GM12878 (cell line): ENCODE data around the gene PEX16. TPM values are rescaled to one million over a fixed set of nuclear protein-coding genes. Genes with fewer than 3 reads are reported as not detected.

ENCODE experiments used
- ATAC-seq: fragments of 200-7000 bp; cut with Tn5 transposase; 3 replicates; pipeline ENCODE4 v1.9.1; 2020; ENCODE audit warnings: mild to moderate bottlenecking, moderate library complexity
- BruUV-seq: library from RNA; stranded (reverse); fragments of 400-500 nt; replicated peaks from 2 replicates; lab custom pipeline; 2021; lab: Mats Ljungman, UMichigan
- CTCF ChIA-PET: fragments of 300-600 bp; sonication (Branson Sonifier 250); formaldehyde crosslinking; extraction: SDS; loops from one replicate; lab custom pipeline; 2021; ENCODE audit warnings: inconsistent platforms; lab: Yijun Ruan, JAX
- POLR2A ChIA-PET: fragments of 350-600 bp; formaldehyde crosslinking; extraction: SDS; loops from one replicate; lab custom pipeline; 2021; ENCODE audit warnings: inconsistent platforms; lab: Charles Lee
- RAD21 ChIA-PET: fragments of 300-600 bp; sonication (Branson Sonifier 250); formaldehyde crosslinking; loops from one replicate; lab custom pipeline; 2023; ENCODE audit warnings: antibody characterized with exemption; ENCODE audit not compliant: unreplicated experiment; lab: Charles Lee
- SMC1A ChIA-PET: fragments of 300-600 bp; sonication (Branson Sonifier 250); formaldehyde crosslinking; loops from one replicate; lab custom pipeline; 2023; ENCODE audit not compliant: unreplicated experiment, uncharacterized antibody; lab: Charles Lee
- DNase-seq: peaks from one replicate; pipeline ENCODE4 v3.0.0-alpha.2; 2011; ENCODE audit warnings: low read depth, low spot score
- FAIRE-seq: peaks from 3 replicates; lab custom pipeline; 2011; peaks lifted over from hg19 to GRCh38; lab: Jason Lieb, UNC
- H2AFZ ChIP-seq: 2 replicates; pipeline ENCODE4 v1.6.0; 2011; ENCODE audit warnings: low read depth, low read length, control low read depth; ENCODE audit not compliant: control insufficient read depth
- H3K27ac ChIP-seq: 2 replicates; pipeline ENCODE4 v1.5.1; 2011; ENCODE audit warnings: control low read depth; ENCODE audit not compliant: control insufficient read depth, insufficient read depth
- H3K27me3 ChIP-seq, 2 experiments: replicated peaks in 1 of 2; 2 replicates each; pipeline versions ENCODE4 v1.6.0 to v1.6.1; 2011; ENCODE audit warnings: low read length in 1 of 2; ENCODE audit not compliant: control insufficient read depth in 2 of 2, insufficient read depth in 2 of 2
- H3K36me3 ChIP-seq, 2 experiments: 2 replicates each; pipeline ENCODE4 v1.5.1; 2011; ENCODE audit warnings: low read length in 1 of 2; ENCODE audit not compliant: control insufficient read depth in 2 of 2, insufficient read depth in 2 of 2
- H3K4me1 ChIP-seq: 2 replicates; pipeline ENCODE4 v1.6.1; 2011; ENCODE audit warnings: mild to moderate bottlenecking, low read length, moderate library complexity, mixed read lengths; ENCODE audit not compliant: control insufficient read depth, insufficient read depth
- H3K4me2 ChIP-seq: 2 replicates; pipeline ENCODE4 v1.6.0; 2011; ENCODE audit warnings: control low read depth; ENCODE audit not compliant: control insufficient read depth, insufficient read depth
- H3K4me3 ChIP-seq: fragments of 200-600 bp; sonication (generic); 2 replicates; pipeline ENCODE4 v1.5.1; 2016
- H3K79me2 ChIP-seq: 2 replicates; pipeline ENCODE4 v1.6.0; 2011; ENCODE audit warnings: low read length; ENCODE audit not compliant: control insufficient read depth, insufficient read depth
- H3K9ac ChIP-seq: 2 replicates; pipeline ENCODE4 v1.8.0; 2011; ENCODE audit warnings: low read length, control low read depth, mixed read lengths; ENCODE audit not compliant: control insufficient read depth, insufficient read depth
- H3K9me3 ChIP-seq: replicated peaks from 3 replicates; pipeline ENCODE4 v1.5.1; 2011; ENCODE audit warnings: mild to moderate bottlenecking, low read length; ENCODE audit not compliant: control insufficient read depth, insufficient read depth
- H4K20me1 ChIP-seq: 2 replicates; pipeline ENCODE4 v1.6.0; 2011; ENCODE audit not compliant: control insufficient read depth, insufficient read depth
- ETV6 ChIP-seq, 2 experiments: fragments of 450-650 bp in 1 of 2; IDR thresholded peaks in 1 of 2; conservative IDR thresholded peaks in 1 of 2; 2 replicates each; pipeline ENCODE4 v1.6.1; 2014; ENCODE audit warnings: antibody characterized with exemption in 1 of 2, borderline replicate concordance in 1 of 2, low read depth in 1 of 2, mild to moderate bottlenecking in 1 of 2, moderate library complexity in 1 of 2
- HDAC2 ChIP-seq: fragments of 200-600 bp; sonication (generic); IDR thresholded peaks from 2 replicates; pipeline ENCODE4 v1.6.1; 2017
- IKZF1 ChIP-seq: fragments of 450-650 bp; conservative IDR thresholded peaks from 2 replicates; pipeline ENCODE4 v1.6.1; 2017; ENCODE audit warnings: antibody characterized with exemption, mild to moderate bottlenecking
- MTA2 ChIP-seq: fragments of 450-650 bp; IDR thresholded peaks from 2 replicates; pipeline ENCODE4 v1.6.1; 2016; ENCODE audit warnings: low read depth, mild to moderate bottlenecking, moderate library complexity
- MTA3 ChIP-seq: IDR thresholded peaks from 2 replicates; pipeline ENCODE4 v1.6.1; 2012; ENCODE audit warnings: low read length, inconsistent platforms, borderline replicate concordance
- MYB ChIP-seq: fragments of 150-350 bp; IDR thresholded peaks from 2 replicates; pipeline ENCODE4 v1.6.1; 2014; ENCODE audit warnings: mild to moderate bottlenecking, low read depth, low read length, borderline replicate concordance
- PML ChIP-seq: IDR thresholded peaks from 2 replicates; pipeline ENCODE4 v1.6.1; 2012; ENCODE audit warnings: low read length, inconsistent platforms
- SP1 ChIP-seq: IDR thresholded peaks from one replicate; pipeline ENCODE4 v1.6.1; 2011; ENCODE audit warnings: low read depth, low read length
- SREBF1 ChIP-seq: IDR thresholded peaks from 2 replicates; pipeline ENCODE4 v1.6.1; 2012; ENCODE audit warnings: mild to moderate bottlenecking, low read length
- ZNF24 ChIP-seq: fragments of 450-650 bp; IDR thresholded peaks from 2 replicates; pipeline ENCODE4 v1.6.1; 2017; ENCODE audit warnings: antibody characterized with exemption, mild to moderate bottlenecking
- WGBS: methylation state at CpG from one replicate; pipeline ENCODE4 v1.1.6; 2016; ENCODE audit warnings: low lambda C conversion rate; ENCODE audit not compliant: insufficient replicate concordance, insufficient coverage; ENCODE audit errors: missing lambda C conversion rate; 5-methylcytosine and 5-hydroxymethylcytosine counted together
- in situ Hi-C: fragments of 300-500 bp; cut with MboI; formaldehyde crosslinking; loops from 9 replicates; pipeline ENCODE4 v1.14.3; 2018; ENCODE audit warnings: mixed read lengths
- intact Hi-C: fragments of 100-400 bp; cut with micrococcal nuclease; formaldehyde crosslinking; loops from one replicate; pipeline ENCODE4 v1.14.2; 2022; ENCODE audit not compliant: unreplicated experiment
- polyA plus RNA-seq, 11 experiments: library from polyadenylated mRNA; depleted of rRNA in 4 of 11; unstranded in 6 of 11; stranded (reverse) in 5 of 11; fragments of >200 nt; fragmentation: Nextera tagmentation in 4 of 11; fragmentation: Illumina TruSeq in 1 of 11; extraction: Ambion mirVana in 4 of 11; extraction: Trizol in 1 of 11; gene quantifications; 1 replicate in 1 of 11; 2 replicates in 10 of 11; pipeline versions ENCODE4 v1.2.1 to v1.2.3, GENCODE V29; 2011 to 2016; ENCODE audit warnings: inconsistent platforms in 2 of 11, missing spikeins in 2 of 11, low read depth in 1 of 11
- total RNA-seq, 4 experiments: library from RNA; depleted of rRNA in 3 of 4; stranded (reverse); fragments of >200 nt in 3 of 4; fragmentation: Illumina TruSeq in 1 of 4; extraction: Trizol in 1 of 4; gene quantifications; 2 replicates each; pipeline versions ENCODE4 v1.2.1 to v1.2.3, GENCODE V29; 2013 to 2021
- TF ChIP-seq, protein P1 (sequence below): fragments of 450-650 bp; IDR thresholded peaks from 2 replicates; pipeline ENCODE4 v1.6.1; 2017; ENCODE audit warnings: mild to moderate bottlenecking
- TF ChIP-seq, protein P2 (sequence below): fragments of 450-650 bp; IDR thresholded peaks from 2 replicates; pipeline ENCODE4 v1.6.1; 2017; ENCODE audit warnings: mild to moderate bottlenecking, moderate library complexity

The PEX16 gene
- total and polyA plus RNA-seq, 10 of the 15 experiments (the other 5 are each of a cell fraction or from before 2014, with no cell fraction given), result 1.4 to 53.5 (median 27.6) TPM

DNA sequence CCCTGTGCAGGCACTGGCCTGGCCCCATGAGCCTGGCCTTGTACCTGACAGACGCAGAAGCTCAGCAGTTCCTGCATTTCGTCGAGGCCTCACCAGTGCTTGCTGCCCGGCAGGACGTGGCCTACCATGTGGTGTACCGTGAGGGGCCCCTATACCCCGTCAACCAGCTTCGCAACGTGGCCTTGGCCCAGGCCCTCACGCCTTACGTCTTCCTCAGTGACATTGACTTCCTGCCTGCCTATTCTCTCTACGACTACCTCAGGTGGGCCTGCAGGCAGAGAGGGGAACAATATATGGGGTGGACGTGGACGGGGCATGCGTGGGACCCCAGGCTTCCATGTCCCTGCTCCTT, 9.6 kb upstream of the PEX16 start (continued):
- TF ChIP-seq ETV6 (conservative IDR thresholded peaks at IDR 0.05 in 1 of 2, IDR thresholded peaks at IDR 0.05 in 1 of 2; ENCODE audit: borderline replicate concordance in 1 of 2, low read depth in 1 of 2) (no peak), IKZF1 (no peak), MTA3 (no peak), HDAC2 (no peak), ZNF24 (no peak)

DNA sequence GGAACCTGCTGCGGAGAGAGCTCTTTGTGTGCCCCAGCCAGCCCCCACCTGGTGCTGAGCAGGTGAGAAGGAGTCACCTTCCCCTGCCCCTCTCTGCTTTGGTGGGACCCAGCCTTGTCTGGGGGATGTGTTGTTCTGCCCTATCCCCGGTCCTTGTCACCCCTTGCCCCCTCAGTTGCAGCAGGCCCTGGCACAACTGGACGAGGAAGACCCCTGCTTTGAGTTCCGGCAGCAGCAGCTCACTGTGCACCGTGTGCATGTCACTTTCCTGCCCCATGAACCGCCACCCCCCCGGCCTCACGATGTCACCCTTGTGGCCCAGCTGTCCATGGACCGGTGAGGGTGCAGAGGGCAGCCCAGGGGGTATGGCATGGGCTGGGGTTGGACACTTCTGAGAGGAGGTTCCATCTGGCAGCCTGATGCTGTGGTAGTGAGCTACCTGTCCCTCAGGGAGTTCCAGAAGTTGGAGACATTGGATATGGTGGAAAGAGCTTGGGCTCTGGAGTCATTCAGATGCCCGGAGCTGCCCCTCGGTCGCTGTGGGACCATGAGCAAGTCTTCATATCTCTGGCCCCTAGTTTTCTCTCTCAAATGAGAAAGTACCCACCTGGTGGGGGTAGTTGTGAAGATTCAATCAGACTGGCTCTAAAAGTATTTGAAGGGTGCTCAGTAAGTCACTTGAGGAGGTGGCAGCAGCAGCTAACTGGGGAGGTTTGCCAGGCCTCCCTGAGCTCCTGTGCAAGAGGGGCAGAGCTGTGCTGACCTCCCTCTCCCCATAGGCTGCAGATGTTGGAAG, 9.1 kb upstream of the PEX16 start:
- WGBS, result 46% methylated on average over 10 of the region's 12 CpGs
- Histone ChIP-seq H3K4me1 (peaks cover 25% of the 10 kb centered on the region), H3K4me2 (no peak overlapping the region), H3K27me3 (peaks cover 4 to 18% of the 10 kb centered on the region in 2 experiments; a peak in 3 of 4 replicates), H4K20me1 (peaks cover 6% of the 10 kb centered on the region), H3K9ac (no peak overlapping the region), H3K36me3 (no peaks in the 10 kb centered on the region; a peak in 1 of 4 replicates), H3K9me3 (no peaks in the 10 kb centered on the region; the same call in 2 of the 3 replicates), H3K79me2 (no peaks in the 10 kb centered on the region), H3K4me3 (no peak overlapping the region), H2AFZ (no peak overlapping the region), H3K27ac (no peak overlapping the region)
- ATAC-seq (no peak), FAIRE-seq (no peak), DNase-seq (no peak)
- ChIA-PET POLR2A (interaction anchor here (0.8 to 1.5 kb wide), 2 partner anchors 9 to 11 kb away, joined by 3 to 6 read pairs; partner anchors contain the start of gene PEX16), SMC1A (no interaction called here), RAD21 (no interaction called here), CTCF (interaction anchor here (0.8 to 1.5 kb wide), 3 partner anchors 9 to 84 kb away, joined by 3 to 7 read pairs (median 3); no protein-coding TSS in a partner anchor)
- TF ChIP-seq SP1, result no peak
- TF ChIP-seq, protein P1, sequence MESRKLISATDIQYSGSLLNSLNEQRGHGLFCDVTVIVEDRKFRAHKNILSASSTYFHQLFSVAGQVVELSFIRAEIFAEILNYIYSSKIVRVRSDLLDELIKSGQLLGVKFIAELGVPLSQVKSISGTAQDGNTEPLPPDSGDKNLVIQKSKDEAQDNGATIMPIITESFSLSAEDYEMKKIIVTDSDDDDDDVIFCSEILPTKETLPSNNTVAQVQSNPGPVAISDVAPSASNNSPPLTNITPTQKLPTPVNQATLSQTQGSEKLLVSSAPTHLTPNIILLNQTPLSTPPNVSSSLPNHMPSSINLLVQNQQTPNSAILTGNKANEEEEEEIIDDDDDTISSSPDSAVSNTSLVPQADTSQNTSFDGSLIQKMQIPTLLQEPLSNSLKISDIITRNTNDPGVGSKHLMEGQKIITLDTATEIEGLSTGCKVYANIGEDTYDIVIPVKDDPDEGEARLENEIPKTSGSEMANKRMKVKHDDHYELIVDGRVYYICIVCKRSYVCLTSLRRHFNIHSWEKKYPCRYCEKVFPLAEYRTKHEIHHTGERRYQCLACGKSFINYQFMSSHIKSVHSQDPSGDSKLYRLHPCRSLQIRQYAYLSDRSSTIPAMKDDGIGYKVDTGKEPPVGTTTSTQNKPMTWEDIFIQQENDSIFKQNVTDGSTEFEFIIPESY, result no peak
- no peak for TF ChIP-seq SREBF1
- TF ChIP-seq, protein P2, sequence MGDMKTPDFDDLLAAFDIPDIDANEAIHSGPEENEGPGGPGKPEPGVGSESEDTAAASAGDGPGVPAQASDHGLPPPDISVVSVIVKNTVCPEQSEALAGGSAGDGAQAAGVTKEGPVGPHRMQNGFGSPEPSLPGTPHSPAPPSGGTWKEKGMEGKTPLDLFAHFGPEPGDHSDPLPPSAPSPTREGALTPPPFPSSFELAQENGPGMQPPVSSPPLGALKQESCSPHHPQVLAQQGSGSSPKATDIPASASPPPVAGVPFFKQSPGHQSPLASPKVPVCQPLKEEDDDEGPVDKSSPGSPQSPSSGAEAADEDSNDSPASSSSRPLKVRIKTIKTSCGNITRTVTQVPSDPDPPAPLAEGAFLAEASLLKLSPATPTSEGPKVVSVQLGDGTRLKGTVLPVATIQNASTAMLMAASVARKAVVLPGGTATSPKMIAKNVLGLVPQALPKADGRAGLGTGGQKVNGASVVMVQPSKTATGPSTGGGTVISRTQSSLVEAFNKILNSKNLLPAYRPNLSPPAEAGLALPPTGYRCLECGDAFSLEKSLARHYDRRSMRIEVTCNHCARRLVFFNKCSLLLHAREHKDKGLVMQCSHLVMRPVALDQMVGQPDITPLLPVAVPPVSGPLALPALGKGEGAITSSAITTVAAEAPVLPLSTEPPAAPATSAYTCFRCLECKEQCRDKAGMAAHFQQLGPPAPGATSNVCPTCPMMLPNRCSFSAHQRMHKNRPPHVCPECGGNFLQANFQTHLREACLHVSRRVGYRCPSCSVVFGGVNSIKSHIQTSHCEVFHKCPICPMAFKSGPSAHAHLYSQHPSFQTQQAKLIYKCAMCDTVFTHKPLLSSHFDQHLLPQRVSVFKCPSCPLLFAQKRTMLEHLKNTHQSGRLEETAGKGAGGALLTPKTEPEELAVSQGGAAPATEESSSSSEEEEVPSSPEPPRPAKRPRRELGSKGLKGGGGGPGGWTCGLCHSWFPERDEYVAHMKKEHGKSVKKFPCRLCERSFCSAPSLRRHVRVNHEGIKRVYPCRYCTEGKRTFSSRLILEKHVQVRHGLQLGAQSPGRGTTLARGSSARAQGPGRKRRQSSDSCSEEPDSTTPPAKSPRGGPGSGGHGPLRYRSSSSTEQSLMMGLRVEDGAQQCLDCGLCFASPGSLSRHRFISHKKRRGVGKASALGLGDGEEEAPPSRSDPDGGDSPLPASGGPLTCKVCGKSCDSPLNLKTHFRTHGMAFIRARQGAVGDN, result no peak
- no peak for TF ChIP-seq PML
- TF ChIP-seq MTA2, result no peak
- no peak for TF ChIP-seq MYB
- in situ Hi-C loops, result no loop called here
- intact Hi-C loops, result no loop called here
- BruUV-seq, result no TSS peak
